COLO829 (cell line): ENCODE measurements around the gene VIPR2.
"Not testable (repeated sequence)": the region's sequence is repeated elsewhere in the genome, so short reads cannot be mapped to it uniquely, and the experiment has no call there.

Experiments
- DNase-seq: peaks from one replicate; pipeline ENCODE4 v3.0.0; 2012; ENCODE audit warnings: low spot score

Gene VIPR2

GRCh38 chr7:158984007-158984406 lies 160.7 kb downstream of the VIPR2 start:
- DNase-seq: not testable (repeated sequence)

DNA sequence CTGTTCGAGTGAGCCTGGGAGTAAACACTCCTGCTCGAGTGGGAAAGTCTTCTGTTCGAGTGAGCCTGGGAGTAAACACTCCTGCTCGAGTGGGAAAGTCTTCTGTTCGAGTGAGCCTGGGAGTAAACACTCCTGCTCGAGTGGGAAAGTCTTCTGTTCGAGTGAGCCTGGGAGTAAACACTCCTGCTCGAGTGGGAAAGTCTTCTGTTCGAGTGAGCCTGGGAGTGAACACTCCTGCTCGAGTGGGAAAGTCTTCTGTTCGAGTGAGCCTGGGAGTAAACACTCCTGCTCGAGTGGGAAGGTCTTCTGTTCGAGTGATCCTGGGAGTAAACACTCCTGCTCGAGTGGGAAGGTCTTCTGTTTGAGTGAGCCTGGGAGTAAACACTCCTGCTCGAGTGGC lies 162.6 kb downstream of the VIPR2 start:
- DNase-seq: not testable (repeated sequence)

DNA sequence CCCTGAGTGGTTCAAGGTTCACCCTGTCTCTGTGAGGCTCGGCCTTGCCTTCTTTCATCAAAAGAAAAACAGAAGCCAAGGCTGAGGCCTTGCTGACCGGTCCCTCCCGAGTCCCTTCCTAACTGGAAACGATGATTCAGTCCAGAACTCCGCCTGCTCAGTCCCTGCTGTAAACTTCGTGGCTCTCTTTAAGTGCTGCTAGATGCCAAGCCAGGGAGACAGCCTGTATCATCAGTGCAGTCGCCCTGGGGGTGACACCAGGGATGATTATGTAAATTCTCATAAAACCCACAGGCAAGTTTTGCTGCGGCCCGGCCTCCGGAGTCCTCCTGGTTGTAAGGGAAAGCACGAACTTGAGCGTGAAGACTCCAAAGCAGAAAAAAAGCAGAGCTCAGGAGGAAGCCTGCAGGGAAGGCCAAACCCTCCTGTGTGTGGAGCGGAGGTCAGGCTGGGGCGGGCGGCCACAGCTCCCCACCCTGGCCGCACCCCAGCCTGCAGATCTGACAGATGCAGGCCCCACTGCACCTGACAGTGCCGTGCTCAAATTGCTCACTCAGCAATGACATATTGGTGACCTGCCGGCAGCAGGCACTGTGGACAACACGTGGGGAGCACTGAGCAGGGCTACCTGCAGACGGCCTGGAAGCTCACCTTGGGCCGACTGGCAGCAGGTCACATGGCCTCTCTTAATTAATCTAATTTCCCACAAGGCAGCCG lies 164.9 kb downstream of the VIPR2 start:
- no peak for DNase-seq

DNA sequence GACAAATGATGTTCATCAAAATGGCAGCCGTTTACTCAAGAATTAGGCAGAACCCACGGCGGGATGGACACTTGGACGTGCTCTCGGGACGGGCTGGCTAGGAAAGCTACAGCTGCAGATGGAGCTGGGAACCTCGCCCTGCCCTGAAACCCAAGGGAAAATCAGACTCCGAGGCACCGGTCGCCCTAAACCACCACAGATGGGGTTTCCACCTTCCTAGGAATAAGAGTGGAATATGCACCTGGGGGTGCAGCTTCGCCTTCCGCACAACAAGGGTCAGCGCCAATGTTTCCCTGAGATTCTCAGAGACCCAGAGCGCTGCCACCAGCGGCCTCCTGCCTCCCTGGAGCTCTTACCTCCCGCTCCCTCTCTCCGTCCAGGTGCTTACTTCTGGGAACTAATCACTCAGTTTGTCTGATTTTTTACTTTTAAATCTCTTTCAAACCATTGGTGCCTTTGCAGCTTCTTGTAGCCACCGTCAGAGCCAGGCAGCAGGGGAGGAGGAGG lies 165.6 kb downstream of the VIPR2 start:
- no peak for DNase-seq
